Neural progenitor cell (in vitro differentiated cells): ENCODE measurements around the gene NRIP2. TPM values are rescaled to one million over a fixed set of nuclear protein-coding genes. Genes with fewer than 3 reads are reported as not detected.
"Not testable (repeated sequence)": the region's sequence is repeated elsewhere in the genome, so short reads cannot be mapped to it uniquely, and the experiment has no call there.

Source experiments
- DNase-seq: peaks from one replicate; pipeline ENCODE4 v3.0.0-alpha.2; 2016; ENCODE audit warnings: low spot score
- H2AFZ ChIP-seq: fragments of 200-600 bp; sonication (generic); replicated peaks from 2 replicates; pipeline ENCODE4 v1.6.1; 2016; ENCODE audit warnings: antibody characterized with exemption
- H3F3A ChIP-seq: fragments of 200-600 bp; sonication (generic); 2 replicates; pipeline ENCODE4 v1.6.1; 2016; ENCODE audit warnings: antibody characterized with exemption, low read depth
- H3K27ac ChIP-seq: fragments of 200-600 bp; sonication (generic); 2 replicates; pipeline ENCODE4 v1.5.1; 2016; ENCODE audit warnings: mild to moderate bottlenecking
- H3K27me3 ChIP-seq: fragments of 200-600 bp; sonication (generic); 2 replicates; pipeline ENCODE4 v1.6.1; 2016; ENCODE audit warnings: mild to moderate bottlenecking, moderate library complexity
- H3K36me3 ChIP-seq: fragments of 200-600 bp; sonication (generic); 2 replicates; pipeline ENCODE4 v1.5.1; 2016
- H3K4me1 ChIP-seq: fragments of 200-600 bp; sonication (generic); 2 replicates; pipeline ENCODE4 v1.6.1; 2016; ENCODE audit warnings: mixed run types
- H3K4me2 ChIP-seq: fragments of 200-600 bp; sonication (generic); 2 replicates; pipeline ENCODE4 v1.6.1; 2016
- H3K4me3 ChIP-seq: fragments of 200-600 bp; sonication (generic); 2 replicates; pipeline ENCODE4 v1.5.1; 2016
- H3K79me2 ChIP-seq: fragments of 200-600 bp; sonication (generic); 2 replicates; pipeline ENCODE4 v1.6.1; 2016; ENCODE audit warnings: low read depth
- H3K9ac ChIP-seq: fragments of 200-600 bp; sonication (generic); 2 replicates; pipeline ENCODE4 v1.6.1; 2016
- H3K9me3 ChIP-seq: fragments of 200-600 bp; sonication (generic); 2 replicates; pipeline ENCODE4 v1.5.1; 2016; ENCODE audit warnings: low read depth
- H4K20me1 ChIP-seq: fragments of 200-600 bp; sonication (generic); 2 replicates; pipeline ENCODE4 v1.6.1; 2016; ENCODE audit warnings: low read depth
- H3K27ac Mint-ChIP-seq: 3 replicates; pipeline ENCODE4 v1.8.0; 2021; ENCODE audit warnings: mixed read lengths
- H3K27me3 Mint-ChIP-seq: 2 replicates; pipeline ENCODE4 v1.8.0; 2022; ENCODE audit warnings: low read depth, mild to moderate bottlenecking, inconsistent platforms, moderate library complexity, mixed read lengths; ENCODE audit not compliant: insufficient read depth
- H3K36me3 Mint-ChIP-seq: 3 replicates; pipeline ENCODE4 v1.8.0; 2021; ENCODE audit warnings: mixed read lengths
- H3K4me1 Mint-ChIP-seq: 3 replicates; pipeline ENCODE4 v1.8.0; 2021; ENCODE audit warnings: mixed read lengths
- H3K4me3 Mint-ChIP-seq: 3 replicates; pipeline ENCODE4 v1.8.0; 2021; ENCODE audit warnings: mild to moderate bottlenecking, moderate library complexity, mixed read lengths
- H3K9me3 Mint-ChIP-seq: 3 replicates; pipeline ENCODE4 v1.8.0; 2020; ENCODE audit warnings: mixed read lengths
- CTCF ChIP-seq: fragments of 200-600 bp; sonication (generic); IDR thresholded peaks from 2 replicates; pipeline ENCODE4 v1.5.1; 2017; ENCODE audit warnings: antibody characterized with exemption, mild to moderate bottlenecking
- EZH2 ChIP-seq: fragments of 200-600 bp; sonication (generic); IDR thresholded peaks from 2 replicates; pipeline ENCODE4 v1.6.1; 2017; ENCODE audit warnings: antibody characterized with exemption, mild to moderate bottlenecking, moderate library complexity
- EZH2phosphoT487 ChIP-seq: fragments of 200-600 bp; sonication (generic); IDR thresholded peaks from 2 replicates; pipeline ENCODE4 v1.6.1; 2017; ENCODE audit warnings: antibody characterized with exemption
- total RNA-seq: library from RNA; depleted of rRNA; stranded (reverse); fragments of >200 nt; gene quantifications from 2 replicates; pipeline ENCODE4 v1.2.3, GENCODE V29; 2015; ENCODE audit warnings: low replicate concordance

NRIP2 gene
- total RNA-seq, 1 donor from 2014 or later = 0.65 TPM

- no peak overlapping the region for H3K4me3 Mint-ChIP-seq
- TF ChIP-seq EZH2phosphoT487 (no peak), CTCF (no peak), EZH2 (no peak)
- H3K4me2 ChIP-seq = no peak overlapping the region
- no peaks in the 10 kb centered on the region for H4K20me1 ChIP-seq
- no peaks in the 10 kb centered on the region for H3K4me1 Mint-ChIP-seq
- peaks cover 54% of the 10 kb centered on the region for H3K36me3 Mint-ChIP-seq
- H3K27me3 ChIP-seq = no peaks in the 10 kb centered on the region
- H3K9me3 ChIP-seq = no peaks in the 10 kb centered on the region
- no peak overlapping the region for H3K27ac Mint-ChIP-seq
- no peak overlapping the region for H3K9ac ChIP-seq
- H3K27me3 Mint-ChIP-seq = peaks cover 2% of the 10 kb centered on the region
- no peak overlapping the region for H3K27ac ChIP-seq
- no peak for DNase-seq
- no peak overlapping the region for H2AFZ ChIP-seq
- H3K36me3 ChIP-seq = peaks cover 15% of the 10 kb centered on the region
- no peaks in the 10 kb centered on the region for H3K79me2 ChIP-seq
- no peaks in the 10 kb centered on the region for H3K4me1 ChIP-seq
- H3K9me3 Mint-ChIP-seq = no peaks in the 10 kb centered on the region
- peaks cover 14% of the 10 kb centered on the region for H3F3A ChIP-seq
- no peak overlapping the region for H3K4me3 ChIP-seq
Observed at GRCh38 chr12:2864198-2864597, 29.4 kb upstream of the NRIP2 start.

DNA sequence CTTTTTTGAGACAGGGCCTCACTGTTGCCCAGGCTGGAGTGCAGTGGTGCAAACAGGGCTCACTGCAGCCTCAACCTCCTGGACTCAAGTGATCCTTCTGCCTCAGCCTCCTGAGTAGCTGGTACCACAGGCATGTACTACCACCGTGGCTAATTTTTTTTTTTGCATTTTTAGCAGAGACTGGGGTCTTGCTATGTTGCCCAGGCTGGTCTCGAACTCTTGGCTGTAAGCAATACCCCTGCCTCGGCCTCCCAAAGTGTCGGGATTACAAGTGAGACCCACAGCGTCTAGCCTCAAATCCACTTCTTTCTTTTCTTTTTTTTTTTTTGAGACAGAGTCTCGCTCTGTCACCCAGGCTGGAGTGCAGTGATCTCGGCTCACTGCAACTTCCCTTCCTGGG, 28.6 kb upstream of the NRIP2 start:
- H2AFZ ChIP-seq, H3K27me3 Mint-ChIP-seq, H3K27me3 ChIP-seq, H3K27ac Mint-ChIP-seq, DNase-seq, H3K4me3 Mint-ChIP-seq, H3K9me3 Mint-ChIP-seq, H4K20me1 ChIP-seq, H3K4me1 ChIP-seq, H3K79me2 ChIP-seq, H3K27ac ChIP-seq, H3K4me2 ChIP-seq, H3K9ac ChIP-seq, H3K9me3 ChIP-seq, H3K4me1 Mint-ChIP-seq, H3K4me3 ChIP-seq: not testable (repeated sequence)
- peaks cover 15% of the 10 kb centered on the region for H3K36me3 ChIP-seq
- peaks cover 20% of the 10 kb centered on the region for H3F3A ChIP-seq
- peaks cover 56% of the 10 kb centered on the region for H3K36me3 Mint-ChIP-seq

DNA sequence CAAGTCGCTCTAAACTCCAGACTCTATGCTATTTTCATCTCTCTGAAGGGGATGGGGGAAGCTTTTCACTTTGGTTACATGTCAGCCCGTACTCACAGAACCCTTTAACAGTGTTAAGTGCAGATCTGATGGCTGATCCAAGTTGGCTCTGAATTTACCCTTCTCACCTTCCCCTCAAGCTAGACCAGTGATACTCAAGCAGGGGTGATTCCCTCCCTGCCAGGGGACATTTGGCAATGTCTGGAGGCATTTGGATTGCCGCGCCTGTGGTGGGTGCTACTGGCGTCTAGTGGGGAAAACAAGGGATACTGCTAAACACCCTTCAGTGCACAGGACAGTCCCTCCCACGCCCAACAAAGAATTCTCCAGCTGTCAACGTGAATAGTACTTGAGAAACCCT, 28.0 kb upstream of the NRIP2 start:
- no peaks in the 10 kb centered on the region for H3K4me1 Mint-ChIP-seq

GRCh38 chr12:2860170-2860569, 25.3 kb upstream of the NRIP2 start:
- Histone ChIP-seq H3K4me1 (peaks cover 25% of the 10 kb centered on the region), H3K9me3 (no peaks in the 10 kb centered on the region), H4K20me1 (peaks cover 25% of the 10 kb centered on the region), H2AFZ (no peak overlapping the region), H3K79me2 (no peaks in the 10 kb centered on the region), H3K9ac (no peak overlapping the region), H3K27ac (no peak overlapping the region), H3K27me3 (no peaks in the 10 kb centered on the region), H3K4me3 (no peak overlapping the region), H3K36me3 (peaks cover 15% of the 10 kb centered on the region), H3F3A (peaks cover 36% of the 10 kb centered on the region), H3K4me2 (no peak overlapping the region)
- Mint-ChIP-seq H3K27me3 (peaks cover 7% of the 10 kb centered on the region), H3K4me3 (no peak overlapping the region), H3K9me3 (no peaks in the 10 kb centered on the region), H3K36me3 (peaks cover 44% of the 10 kb centered on the region), H3K27ac (no peak overlapping the region), H3K4me1 (peaks cover 13% of the 10 kb centered on the region)
- no peak for DNase-seq
- TF ChIP-seq EZH2phosphoT487 (no peak), CTCF (no peak), EZH2 (no peak)

More for the DNA sequence above, 28.0 kb upstream of the NRIP2 start:
- no peak overlapping the region for H2AFZ ChIP-seq
- H3K9me3 ChIP-seq = no peaks in the 10 kb centered on the region
- peaks cover 12% of the 10 kb centered on the region for H4K20me1 ChIP-seq
- H3K27ac Mint-ChIP-seq = no peak overlapping the region
- H3K27me3 Mint-ChIP-seq = peaks cover 2% of the 10 kb centered on the region
- peaks cover 58% of the 10 kb centered on the region for H3K36me3 Mint-ChIP-seq
- no peak overlapping the region for H3K27ac ChIP-seq
- no peaks in the 10 kb centered on the region for H3K27me3 ChIP-seq
- no peak for DNase-seq
- TF ChIP-seq EZH2phosphoT487 (no peak), CTCF (no peak), EZH2 (no peak)
- H3F3A ChIP-seq = peaks cover 25% of the 10 kb centered on the region
- H3K4me2 ChIP-seq = no peak overlapping the region
- peaks cover 15% of the 10 kb centered on the region for H3K36me3 ChIP-seq
- H3K4me3 Mint-ChIP-seq = no peak overlapping the region
- H3K4me1 ChIP-seq = peaks cover 10% of the 10 kb centered on the region
- no peaks in the 10 kb centered on the region for H3K79me2 ChIP-seq
- H3K4me3 ChIP-seq = no peak overlapping the region
- H3K9ac ChIP-seq = no peak overlapping the region
- no peaks in the 10 kb centered on the region for H3K9me3 Mint-ChIP-seq
